Stimulated activated naive B cell treated with anti-CD40 and anti-IgM and Interleukin-4, amounts not matched to agents 10 μg/mL and 1 μg/mL and 100 μg/mL, for 72 hours (primary cell): Measurements from ENCODE around the gene ADCY1.

Experiments used
- ATAC-seq, 2 donors: fragments of 150-1000 bp; cut with Tn5 transposase; replicated peaks; 2 replicates each; pipeline ENCODE4 v1.10.0; 2021; ENCODE audit warnings: moderate library complexity in 1 of 2
- DNase-seq: peaks from one replicate; pipeline ENCODE4 v3.0.0; 2021
- H3K27ac Mint-ChIP-seq: one replicate; pipeline ENCODE4 v1.8.0; 2022; ENCODE audit warnings: mild to moderate bottlenecking, mixed read lengths
- H3K27me3 Mint-ChIP-seq, 2 donors: one replicate each; pipeline ENCODE4 v1.8.0; 2022; ENCODE audit warnings: mixed read lengths in 2 of 2
- H3K36me3 Mint-ChIP-seq, 2 donors: one replicate each; pipeline ENCODE4 v1.8.0; 2022; ENCODE audit warnings: mixed read lengths in 2 of 2, mild to moderate bottlenecking in 1 of 2
- H3K4me1 Mint-ChIP-seq, 2 donors: one replicate each; pipeline ENCODE4 v1.8.0; 2022; ENCODE audit warnings: mixed read lengths in 2 of 2, mild to moderate bottlenecking in 1 of 2
- H3K4me3 Mint-ChIP-seq, 2 donors: one replicate each; pipeline ENCODE4 v1.8.0; 2022; ENCODE audit warnings: mild to moderate bottlenecking in 2 of 2, mixed read lengths in 2 of 2, moderate library complexity in 1 of 2
- H3K9me3 Mint-ChIP-seq, 2 donors: one replicate each; pipeline ENCODE4 v1.8.0; 2022; ENCODE audit warnings: mixed read lengths in 2 of 2, mild to moderate bottlenecking in 1 of 2

The ADCY1 gene

DNA sequence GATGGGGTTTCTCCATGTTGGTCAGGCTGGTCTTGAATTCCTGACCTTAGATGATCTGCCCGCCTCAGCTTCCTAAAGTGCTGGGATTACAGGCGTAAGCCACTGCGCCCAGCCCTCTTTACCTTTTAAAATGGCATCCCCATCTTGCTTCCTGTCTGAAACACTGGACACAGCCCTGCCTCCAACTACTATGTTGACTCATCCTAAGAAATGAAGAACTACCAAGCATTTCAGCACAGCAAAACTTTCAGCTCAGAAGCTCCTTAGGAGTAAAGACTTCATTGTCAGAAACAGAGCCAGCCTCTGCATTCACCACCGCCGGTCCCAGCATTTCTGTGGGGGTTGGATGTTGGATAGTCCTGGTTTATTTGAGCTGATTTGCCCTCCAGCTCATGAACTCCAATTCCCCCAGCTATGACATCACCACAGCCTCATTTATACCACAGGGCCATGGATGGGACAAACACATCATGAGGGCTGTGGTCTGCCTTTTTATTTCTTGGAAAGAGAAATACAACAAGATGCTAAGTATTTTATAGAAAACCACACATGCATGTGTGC, 123.5 kb downstream of the ADCY1 start:
- Mint-ChIP-seq H3K27ac (no peak overlapping the region), H3K9me3 (peaks cover 0 to 1% of the 10 kb centered on the region in 2 donors), H3K4me3 (no peak overlapping the region), H3K27me3 (peaks cover 6 to 21% of the 10 kb centered on the region in 2 donors), H3K36me3 (no peaks in the 10 kb centered on the region), H3K4me1 (no peaks in the 10 kb centered on the region)
- ATAC-seq (no peak), DNase-seq (no peak)

DNA sequence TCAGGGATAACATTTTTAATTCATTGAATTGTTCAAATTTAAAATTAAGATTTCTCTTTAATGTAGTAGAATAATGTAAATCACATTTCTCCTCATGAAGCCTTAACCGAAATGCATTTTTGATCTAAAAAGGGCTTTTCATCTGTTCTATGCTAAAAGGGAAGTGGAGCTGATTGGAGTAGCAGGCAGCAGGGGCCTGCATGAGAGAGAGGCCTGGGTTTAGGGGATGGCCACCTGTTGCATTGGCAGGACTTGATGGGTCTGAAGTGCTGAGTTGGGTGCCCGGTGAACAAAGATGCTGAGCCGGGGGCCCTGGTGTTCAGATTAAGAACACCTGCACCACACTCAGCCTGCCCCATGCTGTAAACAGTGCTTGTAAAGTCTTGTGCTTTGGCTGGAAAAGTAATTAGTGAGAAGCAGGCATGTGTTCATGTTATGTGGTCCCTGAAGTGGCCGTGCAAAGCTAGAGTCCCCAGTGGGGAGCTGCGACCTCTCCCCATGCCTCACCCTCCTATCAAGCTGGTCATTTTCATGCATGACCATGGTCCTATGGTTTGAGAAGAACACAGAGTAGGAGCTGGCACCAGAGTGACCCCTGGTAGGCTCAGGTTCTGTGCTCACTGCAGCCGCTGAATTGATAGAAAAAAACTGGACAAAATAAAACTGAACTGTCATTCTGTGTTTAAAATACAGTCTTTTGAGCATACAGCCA, 124.3 kb downstream of the ADCY1 start:
- Mint-ChIP-seq H3K36me3 (no peaks in the 10 kb centered on the region), H3K27ac (no peak overlapping the region), H3K27me3 (peaks cover 14 to 29% of the 10 kb centered on the region in 2 donors), H3K4me3 (no peak overlapping the region), H3K4me1 (no peaks in the 10 kb centered on the region), H3K9me3 (peaks cover 0 to under 1% of the 10 kb centered on the region in 2 donors)
- no peak for DNase-seq
- no peak for ATAC-seq

DNA sequence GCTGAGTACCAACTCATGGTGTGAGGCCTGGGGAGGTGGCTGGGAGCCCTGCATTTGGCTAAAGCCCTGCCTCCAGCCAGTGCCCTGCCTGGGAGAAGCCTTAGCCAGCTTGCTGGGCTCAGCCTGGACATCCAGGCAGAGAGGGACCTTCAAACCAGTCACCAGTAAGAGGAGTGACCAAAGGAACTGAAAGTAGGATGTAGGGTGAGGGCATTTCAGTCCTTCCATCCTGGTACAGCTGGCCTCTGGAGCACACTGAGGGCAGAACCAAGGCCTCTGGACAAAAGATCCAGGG, 124.8 kb downstream of the ADCY1 start:
- H3K36me3 Mint-ChIP-seq, result no peaks in the 10 kb centered on the region
- H3K27me3 Mint-ChIP-seq, result peaks cover 15 to 33% of the 10 kb centered on the region in 2 donors
- H3K27ac Mint-ChIP-seq, result no peak overlapping the region
- no peak for ATAC-seq
- no peaks in the 10 kb centered on the region for H3K4me1 Mint-ChIP-seq
- H3K9me3 Mint-ChIP-seq, result no peaks in the 10 kb centered on the region
- H3K4me3 Mint-ChIP-seq, result no peak overlapping the region
- no peak for DNase-seq

DNA sequence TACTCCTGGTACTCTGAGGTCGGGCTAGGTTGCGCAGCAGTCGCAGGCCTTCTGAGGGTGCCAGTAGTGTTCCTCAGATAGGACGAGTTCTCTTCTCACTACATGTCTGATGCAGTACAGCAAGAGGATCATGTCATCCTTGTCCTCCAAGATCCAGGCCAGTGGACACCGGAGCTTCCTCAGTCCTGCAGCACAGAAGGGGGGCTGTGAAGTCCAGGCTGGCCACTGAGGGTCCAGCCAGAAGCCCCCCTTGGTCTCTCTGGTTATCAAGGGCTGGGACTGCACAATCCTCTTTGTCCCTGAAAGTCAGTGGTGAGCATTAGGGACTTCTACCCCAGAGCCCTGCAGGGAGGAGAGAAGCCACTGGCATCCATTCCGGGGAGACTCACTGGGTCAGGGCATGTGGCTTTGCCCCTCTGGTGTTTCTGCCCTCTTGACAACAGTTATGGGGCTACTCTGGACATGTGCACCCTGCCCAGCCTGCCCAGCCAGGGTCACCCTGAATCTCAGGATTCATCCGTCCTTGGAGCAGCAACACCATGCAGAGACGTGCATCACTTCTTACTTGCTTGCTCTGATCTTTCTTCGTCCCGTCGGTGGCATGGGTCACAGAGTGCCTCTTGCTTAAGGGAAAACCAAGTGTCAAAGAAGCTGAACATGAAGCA, 125.7 kb downstream of the ADCY1 start:
- Mint-ChIP-seq H3K4me1 (no peaks in the 10 kb centered on the region), H3K9me3 (no peaks in the 10 kb centered on the region), H3K27ac (no peak overlapping the region), H3K27me3 (peaks cover 15 to 33% of the 10 kb centered on the region in 2 donors), H3K36me3 (no peaks in the 10 kb centered on the region), H3K4me3 (no peak overlapping the region)
- ATAC-seq, result no peak
- DNase-seq, result no peak

DNA sequence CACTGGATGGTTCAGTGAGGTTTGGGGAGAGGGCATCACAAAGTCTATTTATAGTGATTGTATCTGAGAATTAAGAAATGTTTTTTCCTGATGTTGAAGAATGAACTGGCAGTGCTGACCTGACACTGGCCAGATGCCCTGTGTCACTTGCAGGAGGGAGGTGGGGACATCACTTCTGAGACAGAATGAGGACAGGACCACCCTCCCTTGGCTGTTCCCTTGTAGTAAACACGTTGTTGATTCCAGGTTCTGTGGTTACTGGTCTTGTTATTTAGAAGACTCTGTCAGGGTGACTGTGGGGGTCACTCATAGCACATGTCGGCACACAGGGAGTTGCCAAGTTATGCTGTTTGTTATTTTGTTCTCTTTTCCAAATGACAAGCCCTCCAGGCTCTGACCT, 126.4 kb downstream of the ADCY1 start:
- no peaks in the 10 kb centered on the region for H3K9me3 Mint-ChIP-seq
- peaks cover 15 to 33% of the 10 kb centered on the region in 2 donors for H3K27me3 Mint-ChIP-seq
- no peak overlapping the region for H3K27ac Mint-ChIP-seq
- H3K36me3 Mint-ChIP-seq, result no peaks in the 10 kb centered on the region
- ATAC-seq, result no peak
- no peaks in the 10 kb centered on the region for H3K4me1 Mint-ChIP-seq
- DNase-seq, result no peak
- H3K4me3 Mint-ChIP-seq, result no peak overlapping the region

DNA sequence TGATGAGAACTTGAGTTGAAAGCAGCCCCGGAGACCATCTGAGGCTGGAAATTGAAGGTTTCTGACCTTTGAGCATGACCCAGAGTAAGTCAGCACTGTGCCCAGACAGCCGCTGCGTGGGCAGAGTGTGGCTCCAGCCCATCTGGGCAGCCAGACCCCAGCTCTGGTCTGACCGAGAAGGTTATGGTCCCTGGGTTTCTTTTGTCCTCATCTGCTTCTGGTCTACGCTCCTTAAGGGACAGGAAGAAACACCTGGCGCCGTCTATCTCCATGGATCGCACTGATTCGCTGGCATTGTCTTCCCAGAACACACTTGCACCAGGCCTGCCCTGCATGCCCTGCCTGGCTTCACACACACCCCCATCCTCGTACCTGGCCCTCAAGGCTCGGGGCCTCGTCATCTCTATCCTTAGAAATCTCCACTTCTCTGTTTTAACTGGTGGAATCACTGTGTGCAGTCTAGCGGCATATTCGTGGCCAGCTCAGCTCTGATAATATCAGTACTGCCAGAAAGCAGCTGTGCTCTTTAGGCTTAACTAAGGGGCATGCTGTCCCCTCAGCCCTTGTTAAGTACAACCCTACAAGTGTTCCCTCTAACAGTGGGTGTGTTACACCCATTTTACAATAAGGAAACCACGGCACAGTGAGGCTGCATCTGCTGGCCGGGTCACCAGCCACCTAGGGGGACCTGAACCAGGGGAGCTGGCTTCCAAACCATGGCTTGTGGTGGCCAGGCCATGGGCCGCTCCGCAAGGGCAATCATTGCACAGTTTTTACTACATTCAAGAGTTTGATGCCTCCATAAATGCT, 127.7 kb downstream of the ADCY1 start:
- DNase-seq (no peak), ATAC-seq (no peak)
- Mint-ChIP-seq H3K9me3 (no peaks in the 10 kb centered on the region), H3K27ac (no peak overlapping the region), H3K36me3 (no peaks in the 10 kb centered on the region), H3K4me1 (no peaks in the 10 kb centered on the region), H3K27me3 (peaks cover 15 to 37% of the 10 kb centered on the region in 2 donors), H3K4me3 (no peak overlapping the region)

DNA sequence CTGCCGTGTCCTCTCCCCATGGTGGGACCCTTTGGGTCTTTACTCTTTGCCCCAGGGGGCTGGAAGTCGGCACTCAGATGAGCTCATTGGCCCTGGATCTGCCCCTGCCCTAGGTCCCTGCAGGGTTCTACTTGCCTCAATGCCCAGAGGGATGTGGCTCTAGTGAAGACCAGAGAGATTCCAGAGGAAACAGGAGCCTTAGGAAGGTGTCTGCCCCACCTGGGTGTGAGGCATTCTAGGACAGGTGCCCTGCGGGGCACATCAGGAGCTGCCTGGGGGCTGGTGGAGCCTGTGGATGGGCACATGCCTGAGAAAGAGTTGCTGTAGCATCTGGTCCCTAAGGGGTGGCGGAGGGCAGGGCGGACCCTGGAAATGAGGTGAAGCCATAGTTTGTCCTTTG, 128.6 kb downstream of the ADCY1 start:
- DNase-seq, result no peak
- Mint-ChIP-seq H3K27me3 (peaks cover 15 to 37% of the 10 kb centered on the region in 2 donors), H3K9me3 (no peaks in the 10 kb centered on the region), H3K4me3 (no peak overlapping the region), H3K27ac (no peak overlapping the region), H3K36me3 (no peaks in the 10 kb centered on the region), H3K4me1 (no peaks in the 10 kb centered on the region)
- ATAC-seq, result no peak

DNA sequence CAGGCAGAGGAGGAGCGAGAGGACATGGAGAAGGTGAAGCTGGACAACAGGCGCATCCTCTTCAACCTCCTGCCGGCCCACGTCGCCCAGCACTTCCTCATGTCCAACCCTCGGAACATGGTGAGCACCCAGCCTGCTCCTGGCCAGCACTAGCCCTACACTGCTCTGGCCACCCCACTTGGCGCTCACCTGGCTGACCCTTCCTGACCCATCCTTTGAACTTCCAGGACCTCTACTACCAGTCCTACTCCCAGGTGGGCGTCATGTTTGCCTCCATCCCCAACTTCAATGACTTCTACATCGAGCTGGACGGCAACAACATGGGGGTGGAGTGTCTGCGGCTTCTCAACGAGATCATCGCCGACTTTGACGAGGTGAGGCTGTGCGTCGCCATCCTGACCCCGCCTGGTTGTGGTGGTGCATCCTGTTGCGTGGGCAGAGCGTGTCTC, 129.2 kb downstream of the ADCY1 start:
- no peak overlapping the region for H3K4me3 Mint-ChIP-seq
- ATAC-seq, result no peak

DNA sequence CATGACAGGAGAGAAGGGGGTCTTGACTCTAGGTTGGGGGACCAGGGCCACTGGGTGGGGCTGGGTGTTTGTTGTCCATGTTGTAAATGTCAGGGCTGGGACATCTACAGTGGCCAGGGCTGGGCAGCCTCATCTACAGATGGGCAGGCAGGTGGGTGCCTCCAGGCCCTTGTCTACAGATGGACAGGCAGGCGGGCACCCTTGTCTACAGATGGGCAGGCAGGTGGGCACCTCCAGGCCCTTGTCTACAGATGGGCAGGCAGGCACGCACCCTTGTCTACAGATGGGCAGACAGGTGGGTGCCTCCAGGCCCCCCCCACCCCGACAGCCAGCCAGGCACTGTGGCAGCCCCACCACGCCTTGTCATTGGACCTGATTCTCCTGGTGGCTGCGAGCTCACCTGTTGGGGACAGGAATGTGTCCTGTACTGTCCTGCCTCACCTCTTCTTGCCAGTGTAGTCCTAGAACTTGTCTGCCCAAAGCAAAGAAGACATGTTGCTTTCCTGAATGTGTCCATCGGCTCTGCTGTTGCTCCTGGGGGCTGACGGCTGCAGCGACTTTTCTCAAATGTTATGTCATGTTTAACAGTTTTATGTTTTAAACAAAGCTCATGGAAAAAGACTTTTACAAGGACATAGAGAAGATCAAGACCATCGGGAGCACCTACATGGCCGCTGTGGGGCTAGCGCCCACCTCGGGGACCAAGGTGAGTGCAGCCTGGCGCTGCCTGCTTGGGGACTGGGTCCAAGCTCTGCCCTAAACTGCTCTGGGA, 129.9 kb downstream of the ADCY1 start:
- no peak overlapping the region for H3K4me3 Mint-ChIP-seq
- H3K27ac Mint-ChIP-seq, result no peak overlapping the region
- DNase-seq (no peak), ATAC-seq (no peak)
- no peaks in the 10 kb centered on the region for H3K4me1 Mint-ChIP-seq
- no peaks in the 10 kb centered on the region for H3K36me3 Mint-ChIP-seq
- no peaks in the 10 kb centered on the region for H3K9me3 Mint-ChIP-seq
- peaks cover 15 to 35% of the 10 kb centered on the region in 2 donors for H3K27me3 Mint-ChIP-seq

More for the DNA sequence above, 129.2 kb downstream of the ADCY1 start:
- Mint-ChIP-seq H3K27ac (no peak overlapping the region), H3K27me3 (peaks cover 15 to 37% of the 10 kb centered on the region in 2 donors), H3K36me3 (no peaks in the 10 kb centered on the region), H3K9me3 (no peaks in the 10 kb centered on the region), H3K4me1 (no peaks in the 10 kb centered on the region)
- DNase-seq, result no peak

DNA sequence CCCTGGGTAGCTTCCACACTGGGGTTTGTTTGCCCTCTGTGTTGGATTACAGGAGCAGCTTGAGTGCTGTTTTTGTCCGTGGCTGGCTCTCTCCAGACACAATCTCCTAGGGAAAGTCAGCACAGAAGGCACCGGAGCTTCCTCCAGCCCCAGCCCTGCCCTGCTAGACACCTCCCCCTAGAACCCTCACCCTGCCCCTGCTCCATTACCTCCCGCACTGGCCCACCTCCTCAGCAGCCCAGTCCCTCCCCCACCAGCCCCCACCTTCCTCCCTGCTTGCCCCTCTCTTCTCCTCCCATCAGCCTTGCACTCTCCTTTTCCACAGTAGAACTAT, 130.5 kb downstream of the ADCY1 start:
- H3K9me3 Mint-ChIP-seq, result no peaks in the 10 kb centered on the region
- no peak for DNase-seq
- no peak overlapping the region for H3K27ac Mint-ChIP-seq
- no peaks in the 10 kb centered on the region for H3K36me3 Mint-ChIP-seq
- ATAC-seq, result no peak
- no peak overlapping the region for H3K4me3 Mint-ChIP-seq
- no peaks in the 10 kb centered on the region for H3K4me1 Mint-ChIP-seq
- peaks cover 15 to 32% of the 10 kb centered on the region in 2 donors for H3K27me3 Mint-ChIP-seq

DNA sequence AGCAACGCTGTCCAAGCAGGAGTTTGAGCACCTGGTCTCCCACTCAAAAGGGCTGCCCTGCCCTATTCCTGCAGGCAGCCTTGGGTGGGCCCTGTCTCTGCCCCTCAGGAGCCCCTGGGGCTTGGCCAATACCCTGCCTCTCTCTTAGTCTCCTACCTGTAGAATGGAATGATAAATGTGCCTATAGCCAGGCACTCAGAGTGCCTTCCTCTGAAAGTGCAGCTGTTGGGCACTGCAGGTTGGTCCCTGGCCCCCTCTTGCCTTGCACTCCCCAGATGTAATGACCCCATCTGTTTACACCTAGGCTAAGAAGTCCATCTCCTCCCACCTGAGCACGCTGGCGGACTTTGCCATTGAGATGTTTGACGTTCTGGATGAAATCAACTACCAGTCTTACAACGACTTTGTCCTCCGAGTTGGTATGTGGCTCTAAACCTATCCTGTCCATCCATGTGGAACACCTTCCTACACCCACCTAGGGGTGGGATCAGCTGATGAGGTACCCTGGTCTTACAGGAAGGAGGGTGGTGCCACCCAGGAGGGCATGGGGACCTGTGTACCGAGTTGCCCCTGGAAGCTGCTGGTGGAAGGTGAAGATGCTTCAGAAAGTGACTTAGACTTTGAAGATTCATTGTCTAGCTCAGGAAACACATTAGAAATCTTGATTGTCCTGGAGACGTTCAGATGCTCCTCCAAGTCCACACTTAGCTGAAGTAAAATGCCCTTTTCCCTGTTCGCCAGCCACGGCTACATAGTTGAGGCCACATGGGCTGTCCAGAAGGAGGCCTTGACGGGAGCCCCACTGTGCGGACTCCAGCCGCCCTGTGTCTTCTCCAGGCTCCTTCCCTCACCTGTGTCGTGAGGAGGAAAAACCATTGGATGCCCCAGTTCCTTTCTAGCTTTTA, 134.1 kb downstream of the ADCY1 start:
- Mint-ChIP-seq H3K9me3 (no peaks in the 10 kb centered on the region), H3K27me3 (peaks cover 3 to 18% of the 10 kb centered on the region in 2 donors), H3K4me3 (no peak overlapping the region), H3K36me3 (no peaks in the 10 kb centered on the region), H3K4me1 (no peaks in the 10 kb centered on the region), H3K27ac (no peak overlapping the region)
- ATAC-seq (no peak), DNase-seq (no peak)

DNA sequence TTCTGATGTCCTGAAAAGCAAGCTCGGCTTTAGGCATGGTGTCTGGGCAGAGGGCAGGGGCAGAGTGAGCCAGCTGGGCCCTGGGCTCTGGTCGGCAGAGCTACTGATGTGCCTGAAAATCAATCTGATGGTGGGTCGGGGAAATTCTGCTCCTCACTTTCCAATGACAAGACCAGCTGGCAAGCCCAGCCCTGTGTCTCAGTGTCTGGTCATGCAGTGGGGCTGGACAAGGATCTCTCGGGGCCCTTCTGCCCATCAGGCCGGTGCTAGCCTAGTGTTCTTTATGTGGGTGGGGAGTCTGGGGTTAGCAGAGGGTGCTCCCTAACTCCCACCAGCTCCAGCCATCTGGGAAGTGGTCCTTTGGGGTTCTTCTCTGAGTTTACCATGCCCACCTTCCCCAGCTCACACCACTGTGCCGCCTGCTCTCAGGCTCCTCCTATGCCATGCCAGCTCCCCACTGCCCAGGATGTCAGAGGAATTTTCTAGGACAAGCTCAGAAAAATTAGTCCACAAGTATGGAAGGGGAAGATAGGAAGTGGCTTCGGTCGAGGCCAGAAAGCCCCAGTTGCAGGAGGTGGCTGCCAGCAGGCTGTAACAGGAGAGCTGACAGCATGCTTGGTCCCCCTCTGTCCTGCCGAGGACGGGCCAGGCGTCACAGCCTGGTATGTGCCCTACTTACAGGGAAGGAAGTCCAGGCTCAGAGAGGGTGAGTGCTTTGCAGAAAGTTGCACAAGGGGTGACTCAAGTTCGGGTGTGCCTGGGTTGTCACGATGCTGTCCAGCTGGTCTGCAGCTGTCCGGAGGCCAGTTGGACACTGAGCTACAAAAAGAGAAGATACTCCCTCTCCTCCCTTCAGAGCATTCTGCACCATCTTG, 135.2 kb downstream of the ADCY1 start:
- no peak overlapping the region for H3K4me3 Mint-ChIP-seq
- no peak overlapping the region for H3K27ac Mint-ChIP-seq
- peaks cover 0 to 12% of the 10 kb centered on the region in 2 donors for H3K27me3 Mint-ChIP-seq
- H3K4me1 Mint-ChIP-seq, result no peaks in the 10 kb centered on the region
- no peaks in the 10 kb centered on the region for H3K36me3 Mint-ChIP-seq
- DNase-seq (no peak), ATAC-seq (no peak)
- H3K9me3 Mint-ChIP-seq, result no peaks in the 10 kb centered on the region
